ENCODE results near the gene BAZ1B. TPM values are rescaled to one million over a fixed set of nuclear protein-coding genes. Genes with fewer than 3 reads are reported as not detected.
"Not testable (repeated sequence)": the region's sequence is repeated elsewhere in the genome, so short reads cannot be mapped to it uniquely, and the experiment has no call there.

BAZ1B gene
- total RNA-seq, 1 donor from 2014 or later, result 21.5 TPM

DNA sequence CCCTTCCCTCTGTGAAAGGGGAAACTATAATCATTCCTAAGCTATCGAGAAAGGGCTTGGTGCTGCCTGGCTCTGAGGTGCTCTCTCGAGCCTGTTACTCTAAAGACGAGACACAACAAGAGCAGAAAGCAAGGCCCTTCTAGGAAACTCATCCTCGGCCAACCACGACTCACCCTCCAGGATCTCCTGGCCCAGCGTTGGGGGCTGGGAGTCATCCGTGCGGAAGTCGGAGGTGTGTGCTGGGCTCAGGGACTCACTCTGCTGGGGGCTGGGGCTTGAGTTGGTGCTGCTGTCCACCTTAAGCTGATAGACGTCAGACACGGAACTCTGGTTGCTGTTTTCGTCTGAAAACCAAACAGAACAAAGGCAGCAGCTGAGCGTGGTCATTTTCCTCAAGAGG lies 17.6 kb upstream of the BAZ1B start:
- DNase-seq (ENCODE audit: low spot score) (no peak), ATAC-seq (no peak)

GRCh38 chr7:73538510-73538909 lies 16.4 kb upstream of the BAZ1B start:
- ATAC-seq; DNase-seq (ENCODE audit: low spot score): not testable (repeated sequence)

DNA sequence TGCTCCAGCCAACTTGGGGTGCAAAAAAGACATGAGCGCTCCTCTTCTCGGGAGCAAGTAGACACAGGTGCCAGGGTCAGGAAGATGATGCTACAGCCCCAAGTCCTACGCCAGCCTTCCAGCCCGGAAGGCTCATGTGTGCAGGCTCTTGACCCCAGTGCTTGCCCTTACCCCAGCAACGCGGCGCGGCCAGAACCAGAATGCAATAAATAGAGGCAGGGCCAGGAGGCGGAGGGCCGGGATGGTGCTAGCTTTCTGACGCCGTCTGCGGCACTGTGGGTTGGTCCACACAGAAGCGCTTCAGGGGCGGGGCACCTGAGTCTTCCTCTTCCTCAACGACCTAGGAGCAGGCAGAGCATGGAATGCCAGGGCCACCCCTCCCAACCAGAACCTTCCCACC lies 15.0 kb upstream of the BAZ1B start:
- DNase-seq (ENCODE audit: low spot score) (no peak), ATAC-seq (no peak)

DNA sequence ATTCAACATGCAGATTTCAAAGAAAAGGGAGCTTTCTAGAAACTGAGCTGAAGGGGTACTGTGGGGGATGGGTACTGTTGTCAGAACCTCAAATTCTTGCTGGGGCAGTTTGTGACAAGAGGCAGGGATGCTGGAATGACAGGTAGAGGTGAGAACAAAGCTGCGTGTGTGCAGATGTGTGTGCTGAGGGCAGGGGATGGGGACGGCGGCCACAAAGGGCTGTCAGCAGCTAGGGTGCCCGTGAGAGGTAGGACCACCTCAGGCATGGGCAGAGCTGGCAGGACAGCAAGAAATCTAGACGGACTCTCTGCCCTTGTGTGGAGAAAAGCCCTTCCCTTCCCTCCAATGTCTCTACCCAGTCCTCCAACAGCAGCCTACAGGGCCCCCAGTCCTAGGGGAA lies 14.4 kb upstream of the BAZ1B start:
- no peak for ATAC-seq
- no peak for DNase-seq (ENCODE audit: low spot score)

- not testable (repeated sequence) for DNase-seq (ENCODE audit: low spot score); ATAC-seq
Measured at GRCh38 chr7:73535918-73536317, 13.8 kb upstream of the BAZ1B start.

- ATAC-seq (no peak), DNase-seq (ENCODE audit: low spot score) (no peak)
Measured at GRCh38 chr7:73533742-73534141, 11.6 kb upstream of the BAZ1B start.

DNA sequence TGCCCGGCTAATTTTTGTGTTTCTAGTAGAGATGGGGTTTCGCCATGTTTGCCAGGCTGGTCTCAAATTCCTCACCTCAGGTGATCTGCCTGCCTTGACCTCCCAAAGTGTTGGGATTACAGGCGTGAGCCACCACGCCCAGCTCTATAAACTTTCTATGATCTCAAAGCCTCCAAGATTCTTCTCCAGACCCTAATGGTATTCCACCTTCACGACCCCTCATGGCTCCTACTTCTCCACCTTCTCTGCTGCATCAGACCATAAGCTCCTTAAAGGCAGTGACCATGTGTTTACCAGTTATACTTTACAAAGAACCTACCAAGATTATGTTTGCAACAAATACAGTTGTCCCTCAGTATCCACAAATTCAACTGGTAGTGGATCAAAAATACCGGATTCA lies 10.1 kb upstream of the BAZ1B start:
- DNase-seq (ENCODE audit: low spot score), result no peak
- no peak for ATAC-seq

DNA sequence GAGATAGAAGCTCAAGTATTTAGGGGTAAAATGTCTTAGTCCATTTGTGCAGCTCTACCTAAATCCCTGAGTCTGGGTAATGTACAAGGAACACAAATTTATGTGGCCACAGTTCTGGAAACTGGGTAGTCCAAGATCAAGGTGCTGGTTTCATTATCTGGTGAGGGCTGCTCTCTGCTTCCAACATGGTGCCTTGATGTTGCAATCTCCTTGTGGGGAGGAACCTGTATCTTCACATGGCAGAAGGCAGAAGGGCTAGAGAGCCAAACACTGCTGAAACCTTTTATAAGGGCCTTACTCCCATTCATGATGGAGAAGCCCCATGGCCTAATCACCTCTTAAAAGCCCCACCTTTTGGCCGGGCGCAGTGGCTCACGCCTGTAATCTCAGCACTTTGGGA lies 8.7 kb upstream of the BAZ1B start:
- DNase-seq (ENCODE audit: low spot score), result no peak

DNA sequence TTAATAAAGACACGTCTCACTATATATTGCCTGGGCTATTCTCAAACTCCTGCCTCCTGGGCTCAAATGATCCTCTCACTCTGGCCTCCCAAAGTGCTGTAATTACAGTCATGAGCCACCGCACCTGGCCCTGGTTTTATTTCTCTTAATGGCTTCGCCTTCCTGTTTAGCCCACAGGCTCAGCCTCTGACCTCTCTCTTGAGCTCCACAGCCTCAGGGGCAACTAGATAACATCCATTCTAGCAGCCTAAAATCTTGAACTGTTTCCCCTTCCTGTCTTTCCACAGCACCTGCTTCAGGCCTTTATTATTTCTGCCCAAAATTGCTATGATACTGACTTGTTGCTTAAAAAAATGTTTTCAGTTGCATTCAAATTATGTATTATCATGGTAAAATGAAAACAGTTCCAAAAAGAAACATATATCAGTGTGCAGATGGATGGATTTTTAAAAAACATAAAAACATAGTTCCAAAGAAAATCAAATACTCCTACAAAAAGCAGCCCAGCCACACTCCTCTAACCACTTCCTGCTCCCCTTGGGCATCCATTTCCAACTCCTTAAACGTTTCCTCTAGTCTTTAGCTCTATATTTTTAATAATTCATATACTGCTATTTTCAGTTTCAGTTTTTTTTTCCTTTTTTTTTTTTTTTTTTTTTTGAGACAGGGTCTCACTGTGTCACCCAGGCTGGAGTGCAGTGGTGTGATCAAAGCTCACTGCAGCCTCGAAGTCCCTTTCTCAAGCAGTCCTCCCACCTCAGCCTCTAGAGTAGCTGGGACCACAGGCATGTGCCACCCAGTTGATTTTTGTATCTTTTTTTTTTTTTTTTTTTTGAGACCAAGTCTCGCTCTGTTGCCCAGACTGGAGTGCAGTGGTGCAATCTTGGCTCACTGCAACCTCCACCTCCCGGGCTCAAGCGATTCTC lies 5.1 kb upstream of the BAZ1B start:
- ATAC-seq (no peak), DNase-seq (ENCODE audit: low spot score) (no peak)

More for the DNA sequence above, 8.7 kb upstream of the BAZ1B start:
- ATAC-seq, result no peak

DNA sequence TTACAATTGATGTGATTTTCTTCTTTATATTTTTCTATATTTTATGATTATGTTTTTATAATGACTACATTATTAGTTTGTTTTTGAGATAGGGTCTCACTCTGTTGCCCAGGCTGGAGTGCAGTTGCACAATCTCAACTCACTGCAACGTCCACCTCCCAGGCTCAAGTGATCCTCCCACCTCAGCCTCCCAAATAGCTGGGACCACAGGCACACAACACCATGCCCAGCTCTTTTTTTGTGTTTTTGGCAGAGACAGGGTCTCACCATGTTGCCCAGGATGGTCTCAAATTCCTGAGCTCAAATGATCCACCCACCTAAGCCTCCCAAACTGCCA lies 4.0 kb upstream of the BAZ1B start:
- not testable (repeated sequence) for ATAC-seq; DNase-seq (ENCODE audit: low spot score)

DNA sequence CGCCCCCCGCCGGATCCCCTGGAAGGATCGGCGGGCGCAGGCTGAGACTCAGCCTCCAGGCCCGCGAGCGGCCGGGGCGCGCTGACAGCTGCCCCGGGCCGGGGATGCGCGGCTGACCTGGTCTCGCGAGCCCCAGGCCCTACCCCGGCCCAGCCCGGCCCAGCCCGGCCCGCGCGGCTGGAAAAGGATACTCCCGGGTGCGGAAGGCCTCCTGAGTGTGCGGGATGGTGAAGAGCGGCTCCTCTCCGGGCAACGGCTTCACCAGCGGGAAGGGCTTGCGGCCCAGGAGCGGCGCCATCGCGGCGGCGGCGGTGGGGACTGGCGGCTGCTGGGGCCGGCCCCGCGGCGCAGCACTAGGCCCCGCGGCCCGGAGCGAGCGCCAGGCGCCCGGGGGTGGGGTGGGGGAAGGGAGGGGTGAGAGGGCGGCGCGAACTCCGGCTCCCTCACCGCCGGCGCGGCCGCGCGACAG lies 423 bp downstream of the BAZ1B start:
- ATAC-seq, result peak; percentile 85
- no peak for DNase-seq (ENCODE audit: low spot score)

- DNase-seq (ENCODE audit: low spot score) (no peak), ATAC-seq (no peak)
Measured at GRCh38 chr7:73520673-73521635, 1.1 kb downstream of the BAZ1B start.

DNA sequence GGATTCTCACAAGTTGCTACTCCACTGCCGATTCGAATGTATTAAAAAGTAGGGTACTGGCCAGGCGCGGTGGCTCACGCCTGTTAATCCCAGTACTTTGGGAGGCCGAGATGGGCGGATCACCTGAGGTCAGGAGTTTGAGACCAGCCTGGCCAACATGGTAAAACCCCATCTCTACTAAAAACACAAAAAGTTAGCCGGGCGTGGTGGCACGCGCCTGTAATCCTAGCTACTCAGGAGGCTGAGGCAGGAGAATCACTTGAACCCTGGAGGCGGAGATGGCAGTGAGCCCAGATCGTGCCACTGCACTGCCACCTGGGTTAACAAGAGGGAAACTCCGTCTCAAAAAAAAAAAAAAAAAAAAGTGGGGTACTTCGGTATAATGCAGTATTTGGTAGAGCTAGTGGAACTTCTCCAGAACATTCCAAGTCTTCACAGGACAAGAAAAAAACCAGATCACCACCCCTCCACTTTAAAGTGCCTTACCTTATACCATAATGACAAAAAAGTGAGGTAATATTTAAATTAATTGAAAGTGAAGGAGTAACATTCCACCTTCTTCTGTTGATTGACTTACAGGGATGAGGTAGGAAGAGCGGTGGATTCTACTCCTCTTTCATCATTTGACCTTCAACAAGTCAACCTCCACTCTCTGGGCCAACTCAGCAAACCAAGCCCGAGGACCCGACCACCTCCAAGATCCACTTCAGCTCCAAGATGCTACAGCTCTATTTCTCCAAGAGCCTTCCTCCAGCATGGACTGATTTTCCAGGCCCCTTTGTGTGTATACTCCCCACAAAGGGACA lies 2.0 kb downstream of the BAZ1B start:
- DNase-seq (ENCODE audit: low spot score), result no peak
- no peak for ATAC-seq

GRCh38 chr7:73518470-73518869 lies 3.6 kb downstream of the BAZ1B start:
- no peak for ATAC-seq
- no peak for DNase-seq (ENCODE audit: low spot score)

DNA sequence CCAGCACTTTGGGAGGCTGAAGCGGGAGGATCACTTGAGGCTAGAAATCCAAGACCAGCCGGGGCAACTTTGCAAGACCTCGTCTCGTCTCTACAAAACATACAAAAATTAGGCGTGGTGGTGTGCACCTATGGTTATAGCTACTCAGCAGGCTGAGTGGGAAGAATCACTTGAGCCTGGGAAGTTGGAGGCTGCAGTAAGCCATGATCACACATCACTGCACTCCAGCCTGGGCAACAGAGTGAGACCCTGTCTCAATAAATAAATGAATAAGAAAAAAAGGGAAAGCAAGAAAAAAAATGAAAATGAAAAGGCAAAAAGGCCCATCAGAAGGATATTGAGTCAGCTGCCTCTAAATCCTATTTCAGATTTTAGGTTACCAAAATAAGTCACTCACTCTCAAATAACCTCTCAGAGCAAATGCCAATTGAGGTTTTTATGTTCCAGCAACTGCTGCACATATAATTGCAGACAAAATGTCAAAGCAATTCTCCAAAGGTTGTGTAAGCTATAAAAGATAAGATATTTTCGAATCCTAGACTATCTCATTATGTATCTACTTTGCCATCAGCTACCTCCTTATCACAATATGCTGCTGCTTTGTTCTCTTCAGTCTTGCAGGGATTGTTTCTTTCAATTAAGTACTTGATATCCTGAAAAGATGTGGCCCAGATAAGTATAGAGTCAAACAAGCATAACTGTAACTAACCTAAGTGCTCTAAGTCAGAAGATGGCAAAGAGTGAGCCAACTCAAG lies 4.7 kb downstream of the BAZ1B start:
- ATAC-seq (no peak), DNase-seq (ENCODE audit: low spot score) (no peak)

DNA sequence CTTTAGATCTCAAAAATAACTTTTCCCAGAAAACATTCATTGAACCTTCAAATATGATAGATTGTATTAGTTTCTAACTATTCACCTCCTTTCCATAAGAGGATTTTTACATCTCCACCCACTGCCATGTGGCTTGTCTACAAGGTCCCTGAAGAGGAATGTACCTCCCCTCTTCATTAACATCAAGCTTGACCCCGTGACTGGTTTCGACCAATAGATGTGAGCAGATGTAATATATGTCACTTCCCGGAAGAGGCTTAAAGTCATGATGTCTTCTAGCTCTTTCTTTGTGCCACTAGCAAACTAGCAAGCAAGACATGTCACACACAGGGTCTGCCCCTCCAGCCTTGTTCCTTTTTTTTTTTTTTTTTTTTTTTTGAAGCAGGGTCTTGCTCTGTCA lies 6.9 kb downstream of the BAZ1B start:
- ATAC-seq (no peak), DNase-seq (ENCODE audit: low spot score) (no peak)

DNA sequence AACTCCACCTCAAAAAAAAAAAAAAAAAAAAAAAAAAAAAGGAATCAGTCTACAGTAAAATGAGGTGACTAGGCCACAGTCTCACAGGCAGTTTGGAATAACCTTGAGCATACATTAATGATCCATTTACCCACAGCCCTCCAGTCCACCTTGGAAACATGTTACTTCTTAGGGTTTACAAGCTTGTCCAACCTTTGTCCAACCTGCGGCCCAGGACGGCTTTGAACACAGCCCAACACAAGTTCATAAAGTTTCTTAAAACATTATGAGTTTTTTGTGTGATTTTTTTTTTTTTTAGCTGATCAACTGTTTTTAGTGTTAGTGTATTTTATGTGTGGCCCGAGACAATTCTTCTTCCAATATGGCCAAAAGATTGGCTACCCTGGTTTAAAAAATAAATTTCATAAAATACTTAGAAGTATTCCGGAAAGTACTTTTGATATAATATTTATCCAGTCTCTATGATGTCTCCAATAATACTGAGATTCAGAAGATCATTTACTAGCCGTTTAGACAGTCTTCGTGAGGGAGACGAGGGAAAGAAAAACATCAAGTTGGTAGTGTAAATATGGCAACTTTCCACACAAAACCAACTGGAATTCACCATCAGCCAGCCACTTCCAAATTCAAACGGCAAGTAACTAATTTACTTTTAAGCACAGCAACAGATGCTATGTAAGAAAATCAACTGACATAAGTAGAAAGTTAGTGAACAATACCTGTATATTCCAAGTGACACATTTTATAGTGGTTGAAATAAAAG lies 9.9 kb downstream of the BAZ1B start:
- ATAC-seq, result peak; percentile 36
- peak; percentile 10 for DNase-seq (ENCODE audit: low spot score)

DNA sequence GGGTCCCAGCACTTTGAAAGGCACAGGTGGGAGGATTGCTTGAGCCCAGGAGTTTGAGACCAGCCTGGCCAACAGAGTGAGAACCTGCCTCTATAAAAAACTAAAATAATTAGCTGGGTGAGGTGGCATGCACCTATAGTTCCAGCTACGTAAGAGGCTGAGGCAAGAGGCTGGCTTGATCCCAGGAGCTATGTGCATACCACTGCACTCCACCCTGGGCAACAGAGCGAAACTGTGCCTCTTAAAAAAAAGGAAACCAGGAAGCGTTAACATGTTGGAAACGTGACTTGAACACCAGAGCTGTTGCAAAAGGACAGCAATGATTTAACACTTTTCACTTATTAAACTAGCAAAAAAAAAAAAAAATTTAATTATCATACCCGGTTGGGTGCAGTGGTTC lies 12.6 kb downstream of the BAZ1B start:
- DNase-seq (ENCODE audit: low spot score) (peak; percentile 15), ATAC-seq (no peak)

DNA sequence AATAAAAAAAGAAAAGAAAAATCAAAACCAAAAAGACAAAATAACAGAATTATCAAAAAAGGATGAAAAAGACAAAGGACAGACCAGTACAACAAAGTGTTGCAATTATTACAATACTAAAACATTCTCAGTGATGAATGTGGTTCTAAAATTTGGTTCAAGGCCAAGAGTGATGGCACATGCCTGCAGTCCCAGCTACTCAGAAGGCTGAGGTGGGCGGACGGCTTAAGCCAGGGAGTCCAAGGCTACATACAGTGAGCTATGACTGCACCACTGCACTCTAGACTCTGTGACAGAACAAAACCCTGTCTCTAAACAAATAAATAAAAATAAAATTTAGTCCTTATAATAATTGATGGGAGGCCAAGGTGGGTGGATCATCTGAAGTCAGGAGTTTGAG lies 14.5 kb downstream of the BAZ1B start:
- ATAC-seq (no peak), DNase-seq (ENCODE audit: low spot score) (no peak)
